GM18502 (cell line): ENCODE results near the gene NIPA2.

Experiments
- ATAC-seq: cut with Tn5 transposase; IDR thresholded peaks from one replicate; pipeline ENCODE4 v1.9.1; 2021; ENCODE audit warnings: mild to moderate bottlenecking; ENCODE audit not compliant: unreplicated experiment, poor library complexity

NIPA2 gene

DNA sequence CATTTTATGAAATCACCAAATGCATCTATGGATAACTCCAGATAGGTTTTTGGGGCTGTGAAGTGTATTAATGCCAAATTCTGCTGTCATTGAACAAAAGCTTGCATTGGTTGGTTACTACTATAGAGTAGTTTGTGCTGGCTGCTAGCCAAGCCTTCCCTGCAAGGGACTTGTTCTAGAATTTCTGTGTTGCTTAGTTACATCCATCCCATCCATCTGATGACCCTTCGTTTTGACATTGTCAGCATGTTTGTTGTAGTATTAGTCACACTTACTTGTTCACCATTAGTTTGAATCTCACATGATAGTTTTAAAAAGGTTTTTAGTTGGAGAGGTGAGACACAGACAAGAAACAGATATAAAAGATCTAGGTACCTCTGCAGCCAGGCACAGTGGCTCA is 7.0 kb upstream of the NIPA2 start:
- ATAC-seq = no peak

DNA sequence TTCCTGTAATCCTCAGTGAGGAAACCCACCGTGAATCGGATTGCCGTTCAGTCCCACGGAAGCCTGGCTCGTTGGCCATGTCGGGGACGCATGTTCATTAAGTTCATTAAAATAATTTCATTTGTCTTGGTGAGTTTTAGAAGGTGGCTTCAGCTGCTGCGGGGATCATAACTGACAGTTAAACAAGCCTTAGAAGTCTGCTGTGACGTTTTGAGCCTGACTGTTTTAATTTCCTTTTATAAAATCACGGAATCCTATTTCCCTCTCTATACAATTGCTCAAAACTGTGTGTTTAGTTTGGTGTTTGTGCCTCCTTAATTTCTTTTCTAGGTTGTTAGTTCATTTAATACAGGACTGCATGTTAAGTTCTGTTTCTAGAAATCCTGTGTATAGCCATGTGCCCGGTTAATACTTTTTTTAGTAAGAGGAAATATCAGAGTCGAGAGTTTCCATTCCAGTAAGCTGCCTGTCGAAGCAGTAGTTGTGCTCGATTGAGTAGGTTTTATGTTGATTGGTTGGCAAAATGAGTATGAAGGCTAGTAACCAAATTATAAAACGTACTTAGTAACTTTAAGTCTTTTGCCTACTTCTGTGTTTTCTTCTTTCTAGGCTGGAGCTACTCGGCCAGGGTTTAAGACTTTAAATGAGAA is 705 bp downstream of the NIPA2 start:
- no peak for ATAC-seq

DNA sequence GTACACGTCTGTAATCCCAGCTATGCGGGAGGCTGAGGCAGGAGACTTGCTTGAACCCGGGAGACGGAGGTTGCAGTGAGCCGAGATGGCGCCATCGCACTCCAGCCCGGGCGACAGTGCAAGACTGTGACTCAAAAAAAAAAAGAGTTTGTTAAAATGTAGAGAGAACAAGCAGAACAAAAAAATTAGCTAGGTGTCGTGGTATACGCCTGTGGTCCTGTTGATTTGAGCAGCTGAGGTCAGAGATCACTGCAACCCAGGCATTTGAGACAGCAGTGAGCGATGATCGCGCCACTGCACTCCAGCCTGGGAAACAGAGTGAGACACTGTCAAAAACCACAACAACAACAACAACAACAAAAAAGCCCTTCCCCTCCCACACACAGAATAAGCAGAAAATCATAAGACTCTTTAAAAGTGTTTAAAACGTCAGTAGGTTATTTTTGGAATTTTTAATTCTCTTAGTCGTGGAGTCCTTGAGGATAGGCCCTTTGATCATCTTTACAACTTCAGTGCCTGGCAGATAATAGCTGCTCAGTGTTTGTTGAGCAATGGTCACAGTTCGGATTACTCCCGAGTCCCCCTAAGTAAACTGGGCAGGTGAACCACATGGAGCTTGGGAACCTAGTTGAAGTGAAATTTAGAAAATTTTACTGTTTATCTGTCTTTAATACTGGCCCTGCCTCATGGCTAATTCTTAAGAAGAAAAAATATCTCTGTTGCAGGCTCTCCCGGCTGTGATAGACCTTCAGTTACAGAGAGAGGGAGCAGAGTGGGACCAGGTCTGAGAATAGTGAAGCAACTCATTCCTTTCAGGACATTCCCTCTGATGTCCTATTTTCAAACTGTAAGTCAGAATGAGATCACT is 6.2 kb downstream of the NIPA2 start:
- ATAC-seq = no peak

DNA sequence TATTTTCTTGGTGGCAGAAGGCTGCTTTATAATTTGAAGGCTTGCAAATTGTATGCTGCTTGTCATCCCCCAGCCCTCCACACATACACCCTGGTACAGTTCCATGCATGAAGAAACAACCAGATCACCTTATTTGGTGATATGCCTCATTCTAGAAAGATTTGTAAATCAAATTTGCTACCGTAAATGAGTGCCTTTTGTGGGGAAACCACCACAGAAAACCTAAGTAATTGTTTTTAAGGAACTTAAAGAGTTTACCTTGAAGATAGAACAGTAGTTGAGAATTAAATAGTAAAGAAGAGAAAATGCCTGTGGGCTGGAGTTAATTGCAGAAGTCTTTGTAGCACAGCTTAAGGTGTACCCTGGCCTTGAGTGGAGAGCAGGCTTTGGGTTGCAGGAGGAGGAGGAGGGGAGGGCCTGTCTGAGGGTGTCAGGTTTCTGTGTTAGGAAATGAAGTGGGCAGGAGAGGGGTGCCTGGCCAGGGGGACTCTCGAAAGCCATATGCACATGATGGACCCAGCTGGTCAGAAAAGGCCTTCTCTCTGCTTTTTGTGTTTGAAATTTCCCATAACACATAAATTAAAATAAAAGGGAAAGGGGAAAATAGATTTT is 6.9 kb downstream of the NIPA2 start:
- no peak for ATAC-seq

DNA sequence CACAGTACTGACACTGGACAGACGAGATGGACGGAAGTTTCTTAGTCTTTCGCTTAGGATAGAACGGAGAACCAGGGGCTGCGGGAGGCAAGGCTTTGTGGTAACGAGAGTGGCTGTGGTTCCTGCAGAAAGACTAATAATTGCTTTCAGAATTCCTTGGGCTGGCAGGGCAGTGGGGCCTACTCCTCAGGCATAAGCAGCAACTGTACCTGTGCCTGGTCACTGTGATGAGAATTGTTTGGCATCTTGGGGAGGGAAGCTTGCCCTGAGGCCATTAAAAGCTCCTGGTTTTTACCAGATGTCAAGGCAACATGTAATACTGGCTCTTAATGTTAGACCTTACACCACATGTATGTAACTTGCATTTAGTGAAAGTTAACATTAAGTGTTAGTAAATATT is 7.6 kb downstream of the NIPA2 start:
- ATAC-seq = no peak

DNA sequence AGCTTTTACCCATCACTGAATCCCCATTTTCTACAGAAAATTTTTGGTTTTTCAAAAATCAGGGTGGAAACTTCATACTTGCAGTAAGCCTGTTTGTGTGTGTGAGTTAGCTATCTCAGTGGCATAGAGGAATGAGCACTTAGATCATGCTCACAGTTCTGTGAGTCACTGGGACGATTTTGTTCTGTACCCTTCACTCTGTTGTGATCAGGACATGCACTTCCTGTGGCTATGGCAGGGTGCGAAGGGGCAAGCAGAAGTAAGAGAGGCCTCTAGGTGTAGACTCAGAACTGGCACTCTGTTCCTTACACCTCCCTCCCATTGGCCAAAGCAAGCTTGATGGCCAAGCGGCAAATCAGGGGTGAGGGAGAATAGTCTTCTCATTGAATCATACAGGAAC is 11.6 kb downstream of the NIPA2 start:
- no peak for ATAC-seq

DNA sequence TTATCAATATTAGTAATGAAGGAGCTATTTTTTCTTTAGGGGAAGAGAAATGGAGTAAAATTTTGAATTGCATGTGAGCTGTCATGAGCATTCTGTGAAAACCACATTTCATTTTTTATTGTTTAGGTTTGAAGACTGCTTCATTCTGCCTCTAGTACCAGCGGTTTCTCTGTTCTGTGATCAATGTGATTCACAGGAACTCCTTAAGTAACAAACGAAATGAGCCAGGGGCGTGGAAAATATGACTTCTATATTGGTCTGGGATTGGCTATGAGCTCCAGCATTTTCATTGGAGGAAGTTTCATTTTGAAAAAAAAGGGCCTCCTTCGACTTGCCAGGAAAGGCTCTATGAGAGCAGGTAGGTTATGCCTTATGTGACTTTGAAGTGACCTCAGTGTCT is 13.0 kb downstream of the NIPA2 start:
- no peak for ATAC-seq

DNA sequence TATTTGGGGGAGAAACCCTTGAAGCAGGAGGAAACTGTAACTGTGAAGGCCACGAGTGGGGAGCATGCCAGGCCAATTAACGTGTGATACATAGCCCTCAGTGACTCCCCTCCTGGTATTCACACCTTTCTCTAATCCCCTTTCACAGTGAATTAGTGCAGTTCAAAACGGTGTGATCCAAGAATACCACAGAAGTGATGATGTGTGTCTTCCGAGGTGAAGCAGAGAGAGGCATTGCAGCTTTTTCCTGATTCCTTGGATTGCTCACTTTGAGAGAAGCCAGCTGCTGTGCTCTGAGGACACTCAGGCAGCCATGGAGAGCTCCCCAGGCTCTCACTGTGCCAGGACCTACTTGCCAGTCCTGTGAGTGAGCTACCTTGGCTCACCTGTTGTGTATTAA is 17.3 kb downstream of the NIPA2 start:
- no peak for ATAC-seq

DNA sequence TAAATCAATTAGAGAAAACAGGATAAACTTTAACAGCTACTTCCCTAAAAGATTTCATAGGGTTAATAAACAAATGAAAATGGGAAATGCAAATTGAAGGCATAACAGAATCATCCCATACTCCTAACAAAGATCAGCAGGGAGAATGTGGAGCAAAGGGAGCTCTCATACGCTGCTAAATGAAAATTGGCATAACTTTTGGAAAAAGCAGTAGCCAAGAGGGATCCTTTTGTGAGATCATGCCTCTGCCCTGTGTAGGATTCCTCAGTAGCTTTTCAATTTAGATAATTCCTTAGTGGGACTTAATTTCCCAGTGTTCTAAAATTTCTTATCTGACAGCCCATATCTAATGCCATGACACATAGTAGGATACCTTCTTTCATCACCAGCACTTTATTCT is 18.2 kb downstream of the NIPA2 start:
- ATAC-seq = no peak

DNA sequence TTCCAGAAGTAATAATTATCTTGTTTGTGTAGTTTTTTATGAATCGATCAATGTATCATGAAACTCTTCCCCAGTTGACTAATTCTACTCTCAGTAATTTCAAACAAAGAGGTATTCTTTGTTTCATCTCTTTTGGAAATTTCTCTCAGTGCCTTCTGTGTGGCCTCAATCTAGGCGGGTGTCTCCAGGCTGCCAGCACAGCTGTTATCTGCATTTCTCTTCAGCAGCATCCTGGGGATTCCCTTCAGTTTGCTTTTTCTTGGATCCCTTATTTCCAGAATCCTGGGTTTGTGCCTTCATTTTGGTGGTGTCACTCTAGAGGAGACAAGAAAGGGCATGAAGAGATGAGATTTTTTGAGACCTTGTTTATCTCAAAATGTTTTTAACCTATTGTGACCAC is 22.7 kb downstream of the NIPA2 start:
- no peak for ATAC-seq

DNA sequence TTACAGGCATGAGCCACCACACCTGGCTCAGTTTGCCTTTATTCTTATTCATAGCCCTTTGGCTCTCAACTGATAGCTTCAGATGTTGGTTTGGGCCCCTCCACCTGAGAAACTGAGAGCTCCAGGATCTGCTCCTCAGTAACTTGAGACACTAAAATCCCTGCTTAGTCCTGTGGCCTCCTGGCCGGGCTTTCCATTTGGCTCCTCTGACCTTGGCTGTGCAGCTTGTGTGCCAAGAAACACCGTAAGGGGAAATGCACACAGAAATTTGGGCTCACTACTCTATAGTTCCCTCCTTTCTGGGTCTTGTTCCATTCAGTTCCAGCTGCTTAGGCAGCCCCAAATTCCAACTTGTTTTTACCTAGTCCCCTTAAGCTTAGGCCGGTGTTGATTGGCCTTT is 24.9 kb downstream of the NIPA2 start:
- no peak for ATAC-seq

DNA sequence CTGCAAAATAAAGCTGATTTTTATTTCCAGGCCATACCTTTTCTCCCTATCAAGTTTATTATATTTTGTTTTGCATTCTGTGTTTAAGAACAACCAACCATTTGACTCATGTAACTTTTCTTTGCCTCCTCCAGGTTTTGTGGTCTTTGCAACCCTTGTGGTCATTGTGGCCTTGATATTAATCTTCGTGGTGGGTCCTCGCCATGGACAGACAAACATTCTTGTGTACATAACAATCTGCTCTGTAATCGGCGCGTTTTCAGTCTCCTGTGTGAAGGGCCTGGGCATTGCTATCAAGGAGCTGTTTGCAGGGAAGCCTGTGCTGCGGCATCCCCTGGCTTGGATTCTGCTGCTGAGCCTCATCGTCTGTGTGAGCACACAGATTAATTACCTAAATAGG is 27.6 kb downstream of the NIPA2 start:
- no peak for ATAC-seq

DNA sequence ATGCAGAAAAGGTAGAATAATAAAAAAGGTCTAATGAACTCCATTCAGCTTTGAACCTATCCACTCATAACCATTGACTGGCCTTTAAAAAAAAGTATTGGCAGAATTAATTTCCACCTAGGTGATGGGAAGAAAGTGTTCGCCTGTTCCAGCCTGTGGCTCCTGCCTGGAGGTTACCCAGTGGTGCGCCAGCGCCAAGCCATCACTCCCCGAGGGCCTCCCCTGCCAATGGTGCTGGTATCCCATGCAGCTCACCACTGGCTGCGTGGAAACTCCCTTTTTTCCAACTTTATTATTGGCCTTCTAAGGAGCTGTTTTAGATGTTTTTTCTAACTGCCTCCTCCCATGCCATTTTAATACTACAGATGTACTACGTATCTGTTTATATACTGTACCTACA is 29.4 kb downstream of the NIPA2 start:
- ATAC-seq = no peak

DNA sequence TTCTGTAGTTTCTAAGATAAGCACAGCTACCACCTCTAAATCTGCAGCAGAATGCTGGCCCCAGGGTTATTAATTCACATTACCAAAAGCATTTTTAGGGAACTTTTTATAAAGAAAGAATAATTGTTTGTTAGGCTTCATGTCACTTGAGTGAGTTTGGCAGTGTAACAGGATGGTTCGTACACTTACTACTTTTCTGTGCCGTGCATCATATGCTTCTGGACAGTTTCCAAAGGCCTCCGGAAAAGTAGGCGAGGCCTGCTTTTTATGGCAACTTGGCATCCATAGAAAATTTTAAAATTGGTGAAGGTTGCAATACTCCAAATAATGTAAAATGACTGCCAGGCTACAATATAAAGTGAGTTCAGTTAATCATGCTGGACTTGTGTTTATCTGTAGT is 30.0 kb downstream of the NIPA2 start:
- no peak for ATAC-seq

DNA sequence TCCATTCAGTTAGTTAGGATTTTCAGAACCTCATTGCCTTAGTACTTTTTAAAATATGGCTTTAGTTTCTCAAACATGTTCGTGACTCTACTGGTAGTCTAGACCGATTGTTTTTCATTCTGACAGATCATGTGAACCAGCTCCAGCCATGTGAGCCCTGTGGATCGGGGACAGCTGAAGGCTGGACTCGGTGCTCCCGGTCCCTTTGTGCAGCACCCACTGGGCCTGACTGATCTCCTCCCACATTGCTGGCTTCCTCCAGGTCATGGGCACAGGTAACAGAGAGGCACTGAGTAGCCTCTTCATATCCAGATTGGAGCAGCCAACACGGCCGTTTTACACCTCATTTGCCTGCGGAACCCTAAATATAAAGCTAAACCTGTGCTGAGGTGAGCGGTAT is 30.5 kb downstream of the NIPA2 start:
- ATAC-seq = no peak

DNA sequence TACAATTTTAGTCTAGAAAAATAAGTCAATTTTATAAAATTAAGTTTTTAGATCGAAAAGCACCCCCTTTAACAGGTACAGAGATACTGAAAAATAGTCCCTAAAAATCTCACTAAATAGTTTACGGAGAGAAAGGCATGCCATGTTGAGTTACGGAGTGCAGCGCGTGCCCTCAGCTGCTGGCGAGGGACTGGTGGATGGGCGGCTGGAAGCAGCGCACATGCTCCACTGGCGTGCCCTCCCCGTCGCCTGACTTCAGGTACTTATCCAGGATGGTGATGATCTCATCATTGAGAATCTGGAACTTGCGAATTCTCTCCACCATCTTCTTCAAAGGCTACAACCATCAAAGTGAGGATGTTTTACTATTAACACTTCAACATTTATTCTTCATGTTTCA is 31.4 kb downstream of the NIPA2 start:
- no peak for ATAC-seq

DNA sequence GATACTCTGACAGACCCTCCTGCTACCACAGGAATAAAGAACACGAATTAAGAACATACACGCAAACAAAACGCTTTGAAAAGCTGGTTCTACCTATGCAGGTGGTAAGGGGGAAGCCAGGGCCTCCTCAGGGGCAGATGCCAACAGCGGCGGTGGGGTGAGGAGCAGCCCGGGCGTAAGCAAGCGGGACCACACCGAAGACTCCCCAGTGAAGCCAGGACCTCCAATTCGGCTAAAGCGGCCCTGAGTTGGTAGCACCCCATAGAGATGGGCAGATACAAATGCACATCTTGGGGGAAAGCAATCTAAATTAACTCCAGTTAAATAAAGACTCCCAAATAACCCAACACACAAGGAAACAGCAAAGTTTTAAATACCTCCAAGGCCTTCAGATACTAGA is 32.4 kb downstream of the NIPA2 start:
- no peak for ATAC-seq

DNA sequence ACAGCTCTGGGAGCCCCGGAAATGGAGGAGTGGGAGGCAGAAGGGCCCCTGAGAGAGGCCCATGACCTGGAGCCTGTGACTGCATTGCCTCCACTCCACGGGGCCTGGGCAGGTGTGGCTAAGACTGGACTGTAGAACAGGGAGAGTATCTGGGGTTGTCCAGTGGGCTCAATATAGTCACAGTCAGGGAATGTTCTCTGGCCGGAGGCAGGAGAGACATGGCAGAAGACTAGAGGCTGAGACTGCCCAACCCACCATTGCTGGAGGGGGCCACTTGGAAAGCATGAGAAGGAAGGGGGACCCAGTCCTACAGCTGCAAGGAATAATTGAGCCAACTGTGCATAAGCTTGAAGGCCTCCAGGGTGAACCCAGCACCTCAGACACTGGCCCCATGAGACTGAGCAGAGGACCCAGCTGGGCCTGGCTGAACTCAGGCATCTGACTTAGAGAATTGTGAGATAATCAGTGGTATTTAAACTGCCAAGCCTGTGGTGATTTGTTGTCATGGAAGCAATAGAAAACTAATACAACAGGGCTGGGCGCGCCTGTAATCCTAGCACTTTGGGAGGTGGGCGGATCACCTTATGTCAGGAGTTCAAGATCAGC is 33.1 kb downstream of the NIPA2 start:
- no peak for ATAC-seq

DNA sequence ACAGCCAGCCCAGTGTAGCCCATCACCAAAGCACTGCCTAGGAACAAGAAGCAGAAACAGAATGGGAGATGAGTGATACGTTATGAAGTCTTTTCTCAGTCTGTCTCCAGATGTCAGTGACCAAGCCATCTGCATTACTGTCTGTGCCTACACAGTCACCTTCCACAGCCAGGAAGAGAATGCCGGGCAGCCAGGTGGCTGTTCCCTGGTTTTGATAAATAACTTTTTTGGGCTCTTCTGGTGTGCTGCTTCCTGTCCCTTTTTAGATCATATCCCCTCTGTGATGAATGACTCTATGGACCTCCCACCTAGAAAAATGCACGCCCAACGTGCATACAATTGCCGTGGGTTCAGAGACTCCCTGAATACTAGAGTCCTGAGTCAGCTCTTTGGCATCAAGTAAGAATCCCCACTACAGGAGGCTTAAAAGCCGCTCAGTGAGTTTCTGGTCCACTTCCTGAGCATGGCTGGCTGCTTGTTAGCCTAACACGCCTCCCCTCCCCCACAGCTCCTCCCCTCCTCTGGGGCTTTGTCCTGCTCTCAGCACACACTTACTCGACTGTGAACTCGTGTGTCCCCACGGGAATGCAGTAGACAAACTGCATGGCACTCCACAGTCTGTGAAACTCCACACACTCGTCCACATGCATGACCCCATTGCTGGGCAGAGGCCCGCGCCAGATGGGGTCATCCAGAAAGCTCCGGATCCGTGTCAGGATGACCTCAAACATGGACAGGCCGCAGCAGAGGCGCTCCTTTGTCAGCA is 34.7 kb downstream of the NIPA2 start:
- no peak for ATAC-seq

DNA sequence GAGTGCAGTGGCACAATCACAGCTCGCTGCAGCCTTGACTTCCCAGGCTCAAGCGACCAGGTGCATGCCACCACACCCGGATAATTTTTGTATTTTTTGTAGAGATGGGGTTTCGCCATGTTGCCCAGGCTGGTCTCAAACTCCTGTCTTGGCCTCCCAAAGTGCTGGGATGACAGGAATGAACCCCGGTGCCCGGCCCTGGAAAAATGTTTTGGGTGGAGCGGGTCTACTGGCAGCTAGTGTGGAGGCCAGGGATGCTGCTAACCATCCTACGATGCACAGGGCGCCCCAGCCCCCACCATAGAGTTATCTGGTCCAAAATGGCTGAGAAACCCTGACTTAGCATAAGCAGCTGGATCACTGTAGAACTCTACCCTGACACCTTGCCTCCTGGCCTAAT is 35.4 kb downstream of the NIPA2 start:
- no peak for ATAC-seq

DNA sequence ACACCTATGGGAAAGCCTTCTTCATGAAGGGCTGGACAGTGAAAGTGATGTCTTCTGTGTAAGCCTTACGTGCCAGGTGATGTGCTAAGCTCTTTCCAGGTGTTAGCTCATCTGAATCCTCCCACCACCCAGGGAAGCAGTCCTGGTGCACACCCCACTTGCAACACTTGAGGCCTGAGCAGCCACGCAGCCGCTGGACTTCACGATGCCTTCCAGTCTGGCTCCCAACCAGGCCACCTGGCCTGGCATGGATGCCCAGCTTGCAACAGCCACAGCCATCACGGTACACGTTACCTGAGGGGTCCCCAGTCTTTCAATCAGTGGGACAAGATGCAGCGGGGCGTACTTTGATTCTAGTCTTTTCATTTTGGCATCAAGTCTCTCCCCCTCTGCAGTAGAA is 35.8 kb downstream of the NIPA2 start:
- no peak for ATAC-seq
